HL-60 (cell line): ENCODE results near the gene PTPRT.

ENCODE experiments used
- CTCF ChIP-seq: IDR thresholded peaks from one replicate; pipeline ENCODE4 v1.5.1; 2011; ENCODE audit warnings: low read length, control low read depth, inconsistent platforms; ENCODE audit not compliant: insufficient read depth
- GABPA ChIP-seq: IDR thresholded peaks from 2 replicates; pipeline ENCODE4 v1.6.1; 2012; ENCODE audit warnings: low read depth
- POLR2AphosphoS5 ChIP-seq: IDR thresholded peaks from 2 replicates; pipeline ENCODE4 v1.6.1; 2012; ENCODE audit warnings: low read depth
- REST ChIP-seq: IDR thresholded peaks from 2 replicates; pipeline ENCODE4 v1.6.1; 2012; ENCODE audit warnings: low read depth; ENCODE audit not compliant: insufficient replicate concordance
- SPI1 ChIP-seq: IDR thresholded peaks from 2 replicates; pipeline ENCODE4 v1.6.1; 2012; ENCODE audit warnings: low read depth, mild to moderate bottlenecking, borderline replicate concordance

GRCh38 chr20:42430598-42430997 is 759.1 kb downstream of the PTPRT start:
- TF ChIP-seq CTCF (no peak), POLR2AphosphoS5 (no peak), GABPA (no peak), SPI1 (no peak), REST (no peak)
